Mesenchymal stem cell (in vitro differentiated cells and primary cell): ENCODE measurements around the gene EEA1.
A peak's percentile ranks its signal among the peaks of the same experiment; 100 is the strongest.

Source experiments
- DNase-seq: peaks from one replicate; pipeline ENCODE4 v3.0.0-alpha.2; 2013
- H2AFZ ChIP-seq: one replicate; pipeline ENCODE4 v1.6.1; 2013; ENCODE audit warnings: low read depth, mild to moderate bottlenecking, control low read depth, inconsistent platforms, low read length, moderate library complexity
- H2AK5ac ChIP-seq: 2 replicates; pipeline ENCODE4 v1.6.1; 2013; ENCODE audit warnings: low read length, moderate library complexity, mild to moderate bottlenecking, inconsistent platforms; ENCODE audit not compliant: severe bottlenecking
- H2BK120ac ChIP-seq: one replicate; pipeline ENCODE4 v1.6.1; 2013; ENCODE audit warnings: low read depth, mild to moderate bottlenecking, inconsistent platforms, low read length, moderate library complexity
- H2BK12ac ChIP-seq, 2 experiments: one replicate each; pipeline ENCODE4 v1.6.1; 2013; ENCODE audit warnings: inconsistent platforms in 2 of 2, low read length in 2 of 2, mild to moderate bottlenecking in 2 of 2, moderate library complexity in 2 of 2, control low read depth in 1 of 2
- H2BK15ac ChIP-seq: one replicate; pipeline ENCODE4 v1.6.1; 2013; ENCODE audit warnings: mild to moderate bottlenecking, low read depth, inconsistent platforms; ENCODE audit not compliant: poor library complexity, severe bottlenecking
- H2BK5ac ChIP-seq: 2 replicates; pipeline ENCODE4 v1.6.1; 2013; ENCODE audit warnings: low read depth, mild to moderate bottlenecking, low read length, control low read depth, inconsistent platforms; ENCODE audit not compliant: poor library complexity, severe bottlenecking
- H3K14ac ChIP-seq, 2 experiments: one replicate each; pipeline ENCODE4 v1.6.1; 2013; ENCODE audit warnings: inconsistent platforms in 2 of 2, low read length in 2 of 2, control low read depth in 1 of 2, mild to moderate bottlenecking in 1 of 2, moderate library complexity in 1 of 2
- H3K18ac ChIP-seq, 2 experiments: one replicate each; pipeline ENCODE4 v1.6.1; 2013; ENCODE audit warnings: inconsistent platforms in 2 of 2, low read length in 2 of 2, control low read depth in 1 of 2, low read depth in 1 of 2, mild to moderate bottlenecking in 1 of 2
- H3K23ac ChIP-seq, 2 experiments: one replicate each; pipeline ENCODE4 v1.6.1; 2013; ENCODE audit warnings: inconsistent platforms in 2 of 2, low read length in 2 of 2, mild to moderate bottlenecking in 2 of 2, moderate library complexity in 2 of 2, control low read depth in 1 of 2
- H3K27ac ChIP-seq: 2 replicates; pipeline ENCODE4 v1.5.1; 2013; ENCODE audit warnings: mild to moderate bottlenecking, moderate library complexity, low read length, control low read depth, inconsistent platforms; ENCODE audit not compliant: poor library complexity, severe bottlenecking
- H3K27me3 ChIP-seq, 2 experiments: 2 replicates each; pipeline versions ENCODE4 v1.6.1 to v1.7.0; 2013; ENCODE audit warnings: low read length in 2 of 2, mild to moderate bottlenecking in 2 of 2, moderate library complexity in 2 of 2, control low read depth in 1 of 2, inconsistent platforms in 1 of 2; ENCODE audit not compliant: control insufficient read depth in 1 of 2, insufficient read depth in 1 of 2
- H3K36me3 ChIP-seq, 2 experiments: 2 replicates each; pipeline versions ENCODE4 v1.6.1 to v1.7.0; 2013; ENCODE audit warnings: low read length in 2 of 2, control low read depth in 1 of 2, inconsistent platforms in 1 of 2, low read depth in 1 of 2, mild to moderate bottlenecking in 1 of 2; ENCODE audit not compliant: insufficient read depth in 2 of 2, control insufficient read depth in 1 of 2
- H3K4ac ChIP-seq, 2 experiments: one replicate each; pipeline ENCODE4 v1.6.1; 2013; ENCODE audit warnings: inconsistent platforms in 2 of 2, low read length in 2 of 2, mild to moderate bottlenecking in 2 of 2, moderate library complexity in 2 of 2, control low read depth in 1 of 2, low read depth in 1 of 2
- H3K4me1 ChIP-seq: 2 replicates; pipeline ENCODE4 v1.6.1; 2013; ENCODE audit warnings: low read depth, low read length, control low read depth; ENCODE audit not compliant: control insufficient read depth, insufficient read depth
- H3K4me2 ChIP-seq: 2 replicates; pipeline ENCODE4 v1.6.1; 2013; ENCODE audit warnings: low read length, mild to moderate bottlenecking, inconsistent platforms; ENCODE audit not compliant: poor library complexity, severe bottlenecking
- H3K4me3 ChIP-seq, 2 experiments: 2 replicates each; pipeline versions ENCODE4 v1.5.1 to v1.7.0; 2013; ENCODE audit warnings: low read length in 2 of 2, mild to moderate bottlenecking in 2 of 2, control low read depth in 1 of 2, low read depth in 1 of 2; ENCODE audit not compliant: insufficient read depth in 1 of 2
- H3K79me1 ChIP-seq: replicated peaks from 2 replicates; pipeline ENCODE4 v1.6.1; 2013; ENCODE audit warnings: mild to moderate bottlenecking, control low read depth, low read length, inconsistent platforms; ENCODE audit not compliant: poor library complexity, severe bottlenecking
- H3K9ac ChIP-seq: 2 replicates; pipeline ENCODE4 v1.7.0; 2013; ENCODE audit warnings: mild to moderate bottlenecking, low read length, moderate library complexity
- H3K9me3 ChIP-seq: 2 replicates; pipeline ENCODE4 v1.7.0; 2013; ENCODE audit warnings: mild to moderate bottlenecking, low read length; ENCODE audit not compliant: control insufficient read depth
- H4K8ac ChIP-seq: one replicate; pipeline ENCODE4 v1.6.1; 2013; ENCODE audit warnings: inconsistent platforms, mild to moderate bottlenecking, low read length, moderate library complexity
- H4K91ac ChIP-seq: one replicate; pipeline ENCODE4 v1.6.1; 2013; ENCODE audit warnings: mild to moderate bottlenecking, low read length, inconsistent platforms
- WGBS: methylation state at CpG from one replicate; pipeline ENCODE4 v1.1.7; 2013; ENCODE audit warnings: mixed read lengths; 5-methylcytosine and 5-hydroxymethylcytosine counted together

Gene EEA1

GRCh38 chr12:92945659-92946220 is 16.6 kb upstream of the EEA1 start:
- no peak overlapping the region for H2BK5ac ChIP-seq
- WGBS = no CpG with 5 or more reads among the region's 2 CpGs
- H3K79me1 ChIP-seq = no peaks in the 10 kb centered on the region
- H2AK5ac ChIP-seq = no peak overlapping the region
- H3K4ac ChIP-seq = no peak overlapping the region
- no peak overlapping the region for H2BK120ac ChIP-seq
- no peak overlapping the region for H4K8ac ChIP-seq
- no peak overlapping the region for H3K14ac ChIP-seq
- no peaks in the 10 kb centered on the region for H3K9me3 ChIP-seq
- no peaks in the 10 kb centered on the region for H3K27me3 ChIP-seq
- H4K91ac ChIP-seq = no peak overlapping the region
- H2BK15ac ChIP-seq = no peak overlapping the region
- H2BK12ac ChIP-seq = no peak overlapping the region
- H3K18ac ChIP-seq = no peak overlapping the region
- no peak overlapping the region for H3K27ac ChIP-seq
- DNase-seq = no peak
- H3K9ac ChIP-seq = no peak overlapping the region
- no peak overlapping the region for H3K23ac ChIP-seq
- H2AFZ ChIP-seq = no peak overlapping the region
- H3K36me3 ChIP-seq = no peaks in the 10 kb centered on the region
- H3K4me1 ChIP-seq = peaks cover 3% of the 10 kb centered on the region
- H3K4me3 ChIP-seq = no peak overlapping the region
- H3K4me2 ChIP-seq = no peak overlapping the region

GRCh38 chr12:92943482-92944250 is 14.6 kb upstream of the EEA1 start:
- H3K4me2 ChIP-seq = no peak overlapping the region
- no peak overlapping the region for H3K27ac ChIP-seq
- no peak overlapping the region for H2AK5ac ChIP-seq
- H3K27me3 ChIP-seq = no peaks in the 10 kb centered on the region
- H3K4me1 ChIP-seq = peaks cover 1% of the 10 kb centered on the region
- H3K18ac ChIP-seq = peak overlapping the region in 1 of 2 experiments; percentile 77
- H3K23ac ChIP-seq = no peak overlapping the region
- peak overlapping the region; percentile 69 for H4K8ac ChIP-seq
- H2BK15ac ChIP-seq = no peak overlapping the region
- H4K91ac ChIP-seq = peak overlapping the region; percentile 72
- no peaks in the 10 kb centered on the region for H3K79me1 ChIP-seq
- H2BK5ac ChIP-seq = no peak overlapping the region
- peak overlapping the region; percentile 83 for H3K9ac ChIP-seq
- H3K4ac ChIP-seq = no peak overlapping the region
- peak overlapping the region; percentile 40 to 97 for H2BK12ac ChIP-seq
- H2AFZ ChIP-seq = no peak overlapping the region
- peak; percentile 72 for DNase-seq
- H3K14ac ChIP-seq = no peak overlapping the region
- no peak overlapping the region for H2BK120ac ChIP-seq
- H3K4me3 ChIP-seq = no peak overlapping the region
- 91% methylated on average over 2 of the region's 6 CpGs for WGBS
- H3K36me3 ChIP-seq = no peaks in the 10 kb centered on the region
- H3K9me3 ChIP-seq = no peaks in the 10 kb centered on the region

DNA sequence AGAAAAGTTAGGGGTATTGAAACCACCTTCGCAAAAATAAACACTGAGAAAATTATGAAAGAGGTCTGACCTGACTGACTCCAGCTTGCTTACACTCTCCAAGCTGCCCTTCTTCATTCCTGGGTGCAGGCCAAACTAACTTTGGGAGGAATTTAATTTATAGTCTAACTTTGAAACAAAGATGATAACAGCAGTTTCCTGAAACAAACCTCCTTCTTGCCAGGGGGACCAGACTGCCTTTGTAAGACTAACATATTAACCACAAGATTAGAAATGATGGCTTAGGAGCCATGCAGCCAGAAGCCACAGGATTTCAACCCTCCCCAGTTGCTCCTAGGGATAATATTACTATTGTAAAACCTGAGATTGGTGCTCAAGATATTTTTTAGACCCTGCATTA is 13.8 kb upstream of the EEA1 start:
- Histone ChIP-seq H2BK15ac (no peak overlapping the region), H3K4me2 (no peak overlapping the region), H3K27me3 (no peaks in the 10 kb centered on the region), H3K79me1 (no peaks in the 10 kb centered on the region), H3K4ac (no peak overlapping the region), H3K36me3 (no peaks in the 10 kb centered on the region), H2BK5ac (no peak overlapping the region), H2BK120ac (no peak overlapping the region), H2AFZ (no peak overlapping the region), H3K9me3 (no peaks in the 10 kb centered on the region), H3K4me3 (no peak overlapping the region), H3K4me1 (peaks cover 1% of the 10 kb centered on the region), H3K14ac (no peak overlapping the region), H3K27ac (no peak overlapping the region), H4K8ac (no peak overlapping the region), H4K91ac (no peak overlapping the region), H2BK12ac (peak overlapping the region in 1 of 2 experiments; percentile 66), H3K18ac (no peak overlapping the region), H2AK5ac (no peak overlapping the region), H3K9ac (peak overlapping the region; percentile 83), H3K23ac (no peak overlapping the region)
- DNase-seq = peak; percentile 68
- WGBS = no CpG with 5 or more reads among the region's 1 CpG

DNA sequence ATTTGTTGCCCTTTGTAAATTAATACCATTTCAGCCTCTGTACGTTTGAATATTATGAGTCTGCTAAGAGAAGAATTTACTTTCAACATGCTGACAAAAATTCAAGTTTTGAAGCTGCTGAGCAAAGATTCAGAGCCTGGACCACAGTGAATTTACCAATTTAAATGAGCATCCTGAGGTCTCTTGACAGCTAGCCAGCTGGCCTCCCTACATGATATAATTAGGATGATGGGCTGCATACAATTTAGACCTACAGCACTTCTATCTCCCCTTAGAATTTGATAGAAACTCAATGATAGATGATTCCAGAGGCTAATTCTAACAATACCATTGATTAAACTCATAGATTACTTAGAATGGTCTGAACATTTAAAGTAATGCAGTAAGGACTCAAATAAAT is 10.0 kb upstream of the EEA1 start:
- 100% methylated on average over 1 of the region's 1 CpG for WGBS
- no peaks in the 10 kb centered on the region for H3K36me3 ChIP-seq
- no peak overlapping the region for H3K23ac ChIP-seq
- no peak overlapping the region for H3K9ac ChIP-seq
- no peak for DNase-seq
- no peak overlapping the region for H3K14ac ChIP-seq
- H3K79me1 ChIP-seq = no peaks in the 10 kb centered on the region
- no peak overlapping the region for H4K91ac ChIP-seq
- H2AK5ac ChIP-seq = no peak overlapping the region
- H2BK5ac ChIP-seq = no peak overlapping the region
- no peaks in the 10 kb centered on the region for H3K27me3 ChIP-seq
- H3K4ac ChIP-seq = no peak overlapping the region
- H3K4me2 ChIP-seq = no peak overlapping the region
- peaks cover 1% of the 10 kb centered on the region for H3K4me1 ChIP-seq
- H2BK15ac ChIP-seq = no peak overlapping the region
- no peak overlapping the region for H2AFZ ChIP-seq
- no peaks in the 10 kb centered on the region for H3K9me3 ChIP-seq
- H2BK12ac ChIP-seq = no peak overlapping the region
- no peak overlapping the region for H2BK120ac ChIP-seq
- H3K18ac ChIP-seq = no peak overlapping the region
- no peak overlapping the region for H3K27ac ChIP-seq
- no peak overlapping the region for H3K4me3 ChIP-seq
- H4K8ac ChIP-seq = no peak overlapping the region
